ENCODE results near the gene SARDH. TPM values are rescaled to one million over a fixed set of nuclear protein-coding genes. Genes with fewer than 3 reads are reported as not detected.

The SARDH gene
- total and polyA plus RNA-seq, 2 of the 13 experiments (the other 11 are each of a cell fraction or from before 2014, with no cell fraction given) = 11.6 to 34.9 TPM

- in situ Hi-C loops (cut with HindIII; ENCODE audit: extremely low pct_ligation_motif_present, low pct_unique_long_range_greater_than_20kb) (no loop called here), intact Hi-C loops (cut with micrococcal nuclease; ENCODE audit: unreplicated experiment) (no loop called here)
- H3K9ac ChIP-seq (ENCODE audit: insufficient read depth, low read depth, low read length) = no peak overlapping the region
- no peak for FAIRE-seq
- no peaks in the 10 kb centered on the region for H3K27me3 ChIP-seq (ENCODE audit: control insufficient read depth in 1 of 2, insufficient read depth in 2 of 2, low read length in 2 of 2)
- no peak overlapping the region for H2AFZ ChIP-seq (ENCODE audit: low read length)
- POLR2A ChIA-PET = no interaction called here
- CTCF ChIA-PET (ENCODE audit: low intra/inter-chr PET ratio, low total read pairs) = no interaction called here
- no peaks in the 10 kb centered on the region for H3K79me2 ChIP-seq (ENCODE audit: insufficient read depth, low read length)
- no peak overlapping the region for H3K27ac ChIP-seq (ENCODE audit: extremely low read length, insufficient read depth, low read length)
- no peaks in the 10 kb centered on the region for H4K20me1 ChIP-seq (ENCODE audit: insufficient read depth, low read length)
- no peaks in the 10 kb centered on the region for H3K9me3 ChIP-seq (ENCODE audit: low read length)
- no TSS peak for BruUV-seq (replicated peaks)
- no peak overlapping the region for H3K4me2 ChIP-seq (ENCODE audit: low read depth, low read length)
- no peaks in the 10 kb centered on the region for H3K4me1 ChIP-seq (ENCODE audit: insufficient read depth, low read length)
- 92% methylated on average over 18 of the region's 31 CpGs for WGBS (ENCODE audit: low lambda C conversion rate)
- no peak for ATAC-seq
- no peak for TF ChIP-seq ZNF282 (IDR thresholded peaks at IDR 0.05; ENCODE audit: partially characterized antibody)
- no peak for TF ChIP-seq YY1 (IDR thresholded peaks at IDR 0.05; ENCODE audit: insufficient read depth, insufficient replicate concordance, low read depth, low read length)
- TF ChIP-seq MIER2 (CRISPR knock-in tag; IDR thresholded peaks at IDR 0.05) = no peak
- TF ChIP-seq, protein P1, sequence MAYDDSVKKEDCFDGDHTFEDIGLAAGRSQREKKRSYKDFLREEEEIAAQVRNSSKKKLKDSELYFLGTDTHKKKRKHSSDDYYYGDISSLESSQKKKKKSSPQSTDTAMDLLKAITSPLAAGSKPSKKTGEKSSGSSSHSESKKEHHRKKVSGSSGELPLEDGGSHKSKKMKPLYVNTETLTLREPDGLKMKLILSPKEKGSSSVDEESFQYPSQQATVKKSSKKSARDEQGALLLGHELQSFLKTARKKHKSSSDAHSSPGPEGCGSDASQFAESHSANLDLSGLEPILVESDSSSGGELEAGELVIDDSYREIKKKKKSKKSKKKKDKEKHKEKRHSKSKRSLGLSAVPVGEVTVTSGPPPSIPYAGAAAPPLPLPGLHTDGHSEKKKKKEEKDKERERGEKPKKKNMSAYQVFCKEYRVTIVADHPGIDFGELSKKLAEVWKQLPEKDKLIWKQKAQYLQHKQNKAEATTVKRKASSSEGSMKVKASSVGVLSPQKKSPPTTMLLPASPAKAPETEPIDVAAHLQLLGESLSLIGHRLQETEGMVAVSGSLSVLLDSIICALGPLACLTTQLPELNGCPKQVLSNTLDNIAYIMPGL (CRISPR knock-in tag; IDR thresholded peaks at IDR 0.05; ENCODE audit: borderline replicate concordance in 1 of 2, low read depth in 1 of 2) = no peak
- H3K36me3 ChIP-seq (replicated peaks in 1 of 2; ENCODE audit: control insufficient read depth in 1 of 2, insufficient read depth in 2 of 2, low read length in 2 of 2) = peaks cover 9 to 17% of the 10 kb centered on the region in 2 experiments; a peak in 4 of 5 replicates
- no peak for DNase-seq (ENCODE audit: low spot score)
- H3K4me3 ChIP-seq (replicated peaks in 1 of 3; ENCODE audit: insufficient read depth in 1 of 3, low read depth in 2 of 3, low read length in 3 of 3) = no peak overlapping the region
Measured at GRCh38 chr9:133672503-133673257, 65.5 kb downstream of the SARDH start.

DNA sequence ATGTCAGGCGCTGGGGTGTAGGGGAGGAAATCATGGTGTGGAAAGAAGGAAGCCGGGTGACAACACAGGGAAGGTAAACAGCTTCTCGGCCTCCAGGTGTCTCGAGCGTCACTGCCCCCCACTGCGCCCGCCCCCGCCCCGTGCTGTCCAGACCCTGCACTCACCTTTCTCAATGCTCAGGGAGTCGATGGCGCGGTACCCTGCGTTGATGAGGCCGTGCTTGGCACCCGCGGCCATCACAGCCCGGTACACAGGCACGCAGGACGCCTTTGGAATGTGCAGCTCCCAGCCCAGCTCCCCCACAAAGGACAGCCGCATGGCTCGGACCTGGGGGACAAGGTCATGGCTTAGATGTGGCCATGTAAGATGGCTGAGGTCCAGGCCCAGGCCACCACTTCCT is 66.8 kb downstream of the SARDH start:
- 88% methylated on average over 11 of the region's 21 CpGs for WGBS (ENCODE audit: low lambda C conversion rate)
- Histone ChIP-seq H3K79me2 (ENCODE audit: insufficient read depth, low read length) (no peaks in the 10 kb centered on the region), H3K4me1 (ENCODE audit: insufficient read depth, low read length) (no peaks in the 10 kb centered on the region), H3K36me3 (replicated peaks in 1 of 2; ENCODE audit: control insufficient read depth in 1 of 2, insufficient read depth in 2 of 2, low read length in 2 of 2) (peaks cover 9 to 17% of the 10 kb centered on the region in 2 experiments; a peak in 4 of 5 replicates), H3K9me3 (ENCODE audit: low read length) (no peaks in the 10 kb centered on the region), H3K4me3 (replicated peaks in 1 of 3; ENCODE audit: insufficient read depth in 1 of 3, low read depth in 2 of 3, low read length in 3 of 3) (no peak overlapping the region), H3K9ac (ENCODE audit: insufficient read depth, low read depth, low read length) (no peak overlapping the region), H3K27me3 (ENCODE audit: control insufficient read depth in 1 of 2, insufficient read depth in 2 of 2, low read length in 2 of 2) (no peaks in the 10 kb centered on the region), H3K4me2 (ENCODE audit: low read depth, low read length) (no peak overlapping the region), H4K20me1 (ENCODE audit: insufficient read depth, low read length) (no peaks in the 10 kb centered on the region), H2AFZ (ENCODE audit: low read length) (no peak overlapping the region), H3K27ac (ENCODE audit: extremely low read length, insufficient read depth, low read length) (no peak overlapping the region)
- BruUV-seq (replicated peaks) = no TSS peak
- DNase-seq (ENCODE audit: low spot score) (no peak), ATAC-seq (no peak), FAIRE-seq (no peak)
- ChIA-PET CTCF (ENCODE audit: low intra/inter-chr PET ratio, low total read pairs) (no interaction called here), POLR2A (no interaction called here)
- intact Hi-C loops (cut with micrococcal nuclease; ENCODE audit: unreplicated experiment) = no loop called here
- in situ Hi-C loops (cut with HindIII; ENCODE audit: extremely low pct_ligation_motif_present, low pct_unique_long_range_greater_than_20kb) = no loop called here
- TF ChIP-seq NFE2L2 (IDR thresholded peaks at IDR 0.05; ENCODE audit: low read length) = no peak
- TF ChIP-seq, protein P2, sequence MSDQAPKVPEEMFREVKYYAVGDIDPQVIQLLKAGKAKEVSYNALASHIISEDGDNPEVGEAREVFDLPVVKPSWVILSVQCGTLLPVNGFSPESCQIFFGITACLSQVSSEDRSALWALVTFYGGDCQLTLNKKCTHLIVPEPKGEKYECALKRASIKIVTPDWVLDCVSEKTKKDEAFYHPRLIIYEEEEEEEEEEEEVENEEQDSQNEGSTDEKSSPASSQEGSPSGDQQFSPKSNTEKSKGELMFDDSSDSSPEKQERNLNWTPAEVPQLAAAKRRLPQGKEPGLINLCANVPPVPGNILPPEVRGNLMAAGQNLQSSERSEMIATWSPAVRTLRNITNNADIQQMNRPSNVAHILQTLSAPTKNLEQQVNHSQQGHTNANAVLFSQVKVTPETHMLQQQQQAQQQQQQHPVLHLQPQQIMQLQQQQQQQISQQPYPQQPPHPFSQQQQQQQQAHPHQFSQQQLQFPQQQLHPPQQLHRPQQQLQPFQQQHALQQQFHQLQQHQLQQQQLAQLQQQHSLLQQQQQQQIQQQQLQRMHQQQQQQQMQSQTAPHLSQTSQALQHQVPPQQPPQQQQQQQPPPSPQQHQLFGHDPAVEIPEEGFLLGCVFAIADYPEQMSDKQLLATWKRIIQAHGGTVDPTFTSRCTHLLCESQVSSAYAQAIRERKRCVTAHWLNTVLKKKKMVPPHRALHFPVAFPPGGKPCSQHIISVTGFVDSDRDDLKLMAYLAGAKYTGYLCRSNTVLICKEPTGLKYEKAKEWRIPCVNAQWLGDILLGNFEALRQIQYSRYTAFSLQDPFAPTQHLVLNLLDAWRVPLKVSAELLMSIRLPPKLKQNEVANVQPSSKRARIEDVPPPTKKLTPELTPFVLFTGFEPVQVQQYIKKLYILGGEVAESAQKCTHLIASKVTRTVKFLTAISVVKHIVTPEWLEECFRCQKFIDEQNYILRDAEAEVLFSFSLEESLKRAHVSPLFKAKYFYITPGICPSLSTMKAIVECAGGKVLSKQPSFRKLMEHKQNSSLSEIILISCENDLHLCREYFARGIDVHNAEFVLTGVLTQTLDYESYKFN (CRISPR knock-in tag; conservative IDR thresholded peaks at IDR 0.05) = no peak
- no peak for TF ChIP-seq SRSF9 (IDR thresholded peaks at IDR 0.05; ENCODE audit: borderline replicate concordance, insufficient read depth, low read depth, low read length, poor library complexity, severe bottlenecking)
- TF ChIP-seq ZNF558 (CRISPR knock-in tag; IDR thresholded peaks at IDR 0.05; ENCODE audit: borderline replicate concordance) = no peak
- no peak for TF ChIP-seq SAFB2 (CRISPR knock-in tag; IDR thresholded peaks at IDR 0.05; ENCODE audit: borderline replicate concordance, low read depth)
- no peak for TF ChIP-seq KAT2B (IDR thresholded peaks at IDR 0.05; ENCODE audit: borderline replicate concordance, low read depth, low read length)
- no peak for TF ChIP-seq ZNF782 (CRISPR knock-in tag; IDR thresholded peaks at IDR 0.05; ENCODE audit: borderline replicate concordance)
- TF ChIP-seq HOXA3 (CRISPR knock-in tag; IDR thresholded peaks at IDR 0.05) = no peak
- no peak for TF ChIP-seq ZNF225 (CRISPR knock-in tag; IDR thresholded peaks at IDR 0.05)
